GM23338 (cell line): ENCODE data around the gene OPN3. TPM values are rescaled to one million over a fixed set of nuclear protein-coding genes. Genes with fewer than 3 reads are reported as not detected.

Experiments used
- ATAC-seq: fragments of 200-7000 bp; cut with Tn5 transposase; 3 replicates; pipeline ENCODE4 v1.9.1; 2020
- DNase-seq: peaks from one replicate; pipeline ENCODE4 v3.0.0-alpha.2; 2015; ENCODE audit warnings: low spot score
- H2AFZ ChIP-seq: fragments of 200-600 bp; sonication (generic); 2 replicates; pipeline ENCODE4 v1.8.0; 2016; ENCODE audit warnings: antibody characterized with exemption, mild to moderate bottlenecking, moderate library complexity
- H3F3A ChIP-seq: fragments of 200-600 bp; sonication (generic); replicated peaks from 2 replicates; pipeline ENCODE4 v1.8.0; 2017; ENCODE audit warnings: antibody characterized with exemption, mixed run types, low read depth
- H3K27ac ChIP-seq: fragments of 200-600 bp; sonication (generic); 2 replicates; pipeline ENCODE4 v1.6.1; 2016; ENCODE audit warnings: low read depth
- H3K27me3 ChIP-seq: fragments of 200-600 bp; sonication (generic); 2 replicates; pipeline ENCODE4 v1.8.0; 2016; ENCODE audit warnings: mild to moderate bottlenecking, mixed run types, moderate library complexity; ENCODE audit not compliant: insufficient read depth
- H3K36me3 ChIP-seq: fragments of 200-600 bp; sonication (generic); 2 replicates; pipeline ENCODE4 v1.8.0; 2016; ENCODE audit warnings: mild to moderate bottlenecking; ENCODE audit not compliant: insufficient read depth
- H3K4me1 ChIP-seq: fragments of 200-600 bp; sonication (generic); 2 replicates; pipeline ENCODE4 v1.8.0; 2016; ENCODE audit warnings: mild to moderate bottlenecking, moderate library complexity; ENCODE audit not compliant: insufficient read depth
- H3K4me2 ChIP-seq: fragments of 200-600 bp; sonication (generic); 2 replicates; pipeline ENCODE4 v1.7.1; 2017; ENCODE audit warnings: mixed run types
- H3K4me3 ChIP-seq: fragments of 200-600 bp; sonication (generic); 2 replicates; pipeline ENCODE4 v1.6.1; 2016; ENCODE audit warnings: mixed run types
- H3K79me2 ChIP-seq: fragments of 200-600 bp; sonication (generic); replicated peaks from 2 replicates; pipeline ENCODE4 v1.8.0; 2017; ENCODE audit warnings: mild to moderate bottlenecking; ENCODE audit not compliant: insufficient read depth
- H3K9me2 ChIP-seq: fragments of 200-600 bp; sonication (generic); 2 replicates; pipeline ENCODE4 v1.8.0; 2017; ENCODE audit not compliant: insufficient read depth
- H4K20me1 ChIP-seq: fragments of 200-600 bp; sonication (generic); replicated peaks from 2 replicates; pipeline ENCODE4 v1.8.0; 2017; ENCODE audit warnings: mild to moderate bottlenecking; ENCODE audit not compliant: insufficient read depth
- H3K27ac Mint-ChIP-seq: 2 replicates; pipeline ENCODE4 v1.8.0; 2020; ENCODE audit warnings: inconsistent platforms, mild to moderate bottlenecking, moderate library complexity, mixed read lengths
- H3K27me3 Mint-ChIP-seq: 3 replicates; pipeline ENCODE4 v1.8.0; 2022; ENCODE audit warnings: low read depth, mild to moderate bottlenecking, moderate library complexity, mixed read lengths, inconsistent platforms; ENCODE audit not compliant: insufficient read depth, poor library complexity
- H3K36me3 Mint-ChIP-seq: 3 replicates; pipeline ENCODE4 v1.8.0; 2021; ENCODE audit warnings: low read depth, mild to moderate bottlenecking, inconsistent platforms, moderate library complexity, mixed read lengths
- H3K4me1 Mint-ChIP-seq: 3 replicates; pipeline ENCODE4 v1.8.0; 2020; ENCODE audit warnings: mild to moderate bottlenecking, inconsistent platforms, mixed read lengths
- H3K4me3 Mint-ChIP-seq: 3 replicates; pipeline ENCODE4 v1.8.0; 2021; ENCODE audit warnings: moderate library complexity, mild to moderate bottlenecking, inconsistent platforms, mixed read lengths
- H3K9me3 Mint-ChIP-seq: 3 replicates; pipeline ENCODE4 v1.8.0; 2020; ENCODE audit warnings: moderate library complexity, mild to moderate bottlenecking, inconsistent platforms, mixed read lengths
- CREB1 ChIP-seq: fragments of 250-450 bp; sonication (Bioruptor Pico); IDR thresholded peaks from 2 replicates; pipeline ENCODE4 v1.5.0; 2020; ENCODE audit warnings: low read depth, mild to moderate bottlenecking, moderate library complexity
- EZH2phosphoT487 ChIP-seq: fragments of 200-600 bp; sonication (generic); IDR thresholded peaks from one replicate; pipeline ENCODE4 v1.8.1; 2018; ENCODE audit warnings: antibody characterized with exemption; ENCODE audit not compliant: unreplicated experiment
- JUNB ChIP-seq: IDR thresholded peaks from one replicate; pipeline ENCODE4 v1.6.1; 2016; ENCODE audit warnings: antibody characterized with exemption; ENCODE audit not compliant: unreplicated experiment
- NANOG ChIP-seq: IDR thresholded peaks from 2 replicates; pipeline ENCODE4 v1.6.1; 2016; ENCODE audit warnings: antibody characterized with exemption, borderline replicate concordance
- POLR2AphosphoS5 ChIP-seq: IDR thresholded peaks from 2 replicates; pipeline ENCODE4 v1.6.1; 2016; ENCODE audit warnings: antibody characterized with exemption, low read depth
- STAT1 ChIP-seq: IDR thresholded peaks from one replicate; pipeline ENCODE4 v1.6.1; 2016; ENCODE audit warnings: antibody characterized with exemption; ENCODE audit not compliant: unreplicated experiment
- ZNF114 ChIP-seq: fragments of 250-450 bp; sonication (Bioruptor Pico); IDR thresholded peaks from 2 replicates; pipeline ENCODE4 v1.5.0; 2020; ENCODE audit warnings: mild to moderate bottlenecking, moderate library complexity
- ZNF331 ChIP-seq: fragments of 250-450 bp; sonication (Bioruptor Pico); IDR thresholded peaks from 2 replicates; pipeline ENCODE4 v1.5.0; 2020; ENCODE audit warnings: low read depth, mild to moderate bottlenecking, moderate library complexity
- ZNF462 ChIP-seq: fragments of 250-450 bp; sonication (Bioruptor Pico); IDR thresholded peaks from 2 replicates; pipeline ENCODE4 v1.5.0; 2020; ENCODE audit warnings: mild to moderate bottlenecking, moderate library complexity
- polyA plus RNA-seq: library from polyadenylated mRNA; unstranded; fragments of >200 nt; fragmentation: Nextera tagmentation; extraction: Ambion mirVana; gene quantifications from 2 replicates; pipeline ENCODE4 v1.2.1, GENCODE V29; 2016
- total RNA-seq: library from RNA; depleted of rRNA; stranded (reverse); fragments of >200 nt; shearing (Covaris generic); gene quantifications from 2 replicates; pipeline ENCODE4 v1.2.3, GENCODE V29; 2014
- TF ChIP-seq, protein P1 (sequence below): IDR thresholded peaks from 2 replicates; pipeline ENCODE4 v1.6.1; 2016; ENCODE audit warnings: antibody characterized with exemption
- TF ChIP-seq, protein P2 (sequence below): IDR thresholded peaks from one replicate; pipeline ENCODE4 v1.6.1; 2018; ENCODE audit warnings: antibody characterized with exemption; ENCODE audit not compliant: unreplicated experiment
- TF ChIP-seq, protein P3 (sequence below), 2 experiments: fragments of 200-600 bp in 1 of 2; sonication (generic) in 1 of 2; conservative IDR thresholded peaks; 2 replicates each; pipeline versions ENCODE4 v1.5.1 to v1.6.1; 2016 to 2017; ENCODE audit warnings: antibody characterized with exemption in 2 of 2, low read depth in 2 of 2, mild to moderate bottlenecking in 2 of 2, moderate library complexity in 1 of 2

Gene OPN3
- total and polyA plus RNA-seq, 2 experiments from 2014 or later, result 23.7 to 46.8 TPM

- no peaks in the 10 kb centered on the region for H3K27me3 Mint-ChIP-seq
- ATAC-seq (no peak), DNase-seq (no peak)
Observed at GRCh38 chr1:241592273-241592958, 47.8 kb downstream of the OPN3 start.

More at GRCh38 chr1:241592273-241592958, 47.8 kb downstream of the OPN3 start:
- Histone ChIP-seq H3K27me3 (no peaks in the 10 kb centered on the region), H3F3A (no peaks in the 10 kb centered on the region), H3K27ac (no peak overlapping the region), H3K4me2 (no peak overlapping the region), H4K20me1 (no peaks in the 10 kb centered on the region), H3K4me1 (no peaks in the 10 kb centered on the region), H3K4me3 (no peak overlapping the region), H3K9me2 (no peaks in the 10 kb centered on the region), H2AFZ (no peak overlapping the region), H3K79me2 (no peaks in the 10 kb centered on the region), H3K36me3 (no peaks in the 10 kb centered on the region)
- Mint-ChIP-seq H3K36me3 (no peaks in the 10 kb centered on the region), H3K27ac (no peak overlapping the region), H3K9me3 (no peaks in the 10 kb centered on the region), H3K4me1 (peaks cover 5% of the 10 kb centered on the region; the same call in 2 of the 3 replicates), H3K4me3 (no peak overlapping the region)
- TF ChIP-seq ZNF114 (no peak), EZH2phosphoT487 (no peak), STAT1 (no peak), CREB1 (CRISPR knock-in tag) (no peak), POLR2AphosphoS5 (no peak), ZNF331 (CRISPR knock-in tag) (no peak), ZNF462 (CRISPR knock-in tag) (no peak), JUNB (no peak), NANOG (no peak)
- TF ChIP-seq, protein P1, sequence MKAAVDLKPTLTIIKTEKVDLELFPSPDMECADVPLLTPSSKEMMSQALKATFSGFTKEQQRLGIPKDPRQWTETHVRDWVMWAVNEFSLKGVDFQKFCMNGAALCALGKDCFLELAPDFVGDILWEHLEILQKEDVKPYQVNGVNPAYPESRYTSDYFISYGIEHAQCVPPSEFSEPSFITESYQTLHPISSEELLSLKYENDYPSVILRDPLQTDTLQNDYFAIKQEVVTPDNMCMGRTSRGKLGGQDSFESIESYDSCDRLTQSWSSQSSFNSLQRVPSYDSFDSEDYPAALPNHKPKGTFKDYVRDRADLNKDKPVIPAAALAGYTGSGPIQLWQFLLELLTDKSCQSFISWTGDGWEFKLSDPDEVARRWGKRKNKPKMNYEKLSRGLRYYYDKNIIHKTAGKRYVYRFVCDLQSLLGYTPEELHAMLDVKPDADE, result no peak
- TF ChIP-seq, protein P2, sequence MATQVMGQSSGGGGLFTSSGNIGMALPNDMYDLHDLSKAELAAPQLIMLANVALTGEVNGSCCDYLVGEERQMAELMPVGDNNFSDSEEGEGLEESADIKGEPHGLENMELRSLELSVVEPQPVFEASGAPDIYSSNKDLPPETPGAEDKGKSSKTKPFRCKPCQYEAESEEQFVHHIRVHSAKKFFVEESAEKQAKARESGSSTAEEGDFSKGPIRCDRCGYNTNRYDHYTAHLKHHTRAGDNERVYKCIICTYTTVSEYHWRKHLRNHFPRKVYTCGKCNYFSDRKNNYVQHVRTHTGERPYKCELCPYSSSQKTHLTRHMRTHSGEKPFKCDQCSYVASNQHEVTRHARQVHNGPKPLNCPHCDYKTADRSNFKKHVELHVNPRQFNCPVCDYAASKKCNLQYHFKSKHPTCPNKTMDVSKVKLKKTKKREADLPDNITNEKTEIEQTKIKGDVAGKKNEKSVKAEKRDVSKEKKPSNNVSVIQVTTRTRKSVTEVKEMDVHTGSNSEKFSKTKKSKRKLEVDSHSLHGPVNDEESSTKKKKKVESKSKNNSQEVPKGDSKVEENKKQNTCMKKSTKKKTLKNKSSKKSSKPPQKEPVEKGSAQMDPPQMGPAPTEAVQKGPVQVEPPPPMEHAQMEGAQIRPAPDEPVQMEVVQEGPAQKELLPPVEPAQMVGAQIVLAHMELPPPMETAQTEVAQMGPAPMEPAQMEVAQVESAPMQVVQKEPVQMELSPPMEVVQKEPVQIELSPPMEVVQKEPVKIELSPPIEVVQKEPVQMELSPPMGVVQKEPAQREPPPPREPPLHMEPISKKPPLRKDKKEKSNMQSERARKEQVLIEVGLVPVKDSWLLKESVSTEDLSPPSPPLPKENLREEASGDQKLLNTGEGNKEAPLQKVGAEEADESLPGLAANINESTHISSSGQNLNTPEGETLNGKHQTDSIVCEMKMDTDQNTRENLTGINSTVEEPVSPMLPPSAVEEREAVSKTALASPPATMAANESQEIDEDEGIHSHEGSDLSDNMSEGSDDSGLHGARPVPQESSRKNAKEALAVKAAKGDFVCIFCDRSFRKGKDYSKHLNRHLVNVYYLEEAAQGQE, result no peak
- TF ChIP-seq, protein P3, sequence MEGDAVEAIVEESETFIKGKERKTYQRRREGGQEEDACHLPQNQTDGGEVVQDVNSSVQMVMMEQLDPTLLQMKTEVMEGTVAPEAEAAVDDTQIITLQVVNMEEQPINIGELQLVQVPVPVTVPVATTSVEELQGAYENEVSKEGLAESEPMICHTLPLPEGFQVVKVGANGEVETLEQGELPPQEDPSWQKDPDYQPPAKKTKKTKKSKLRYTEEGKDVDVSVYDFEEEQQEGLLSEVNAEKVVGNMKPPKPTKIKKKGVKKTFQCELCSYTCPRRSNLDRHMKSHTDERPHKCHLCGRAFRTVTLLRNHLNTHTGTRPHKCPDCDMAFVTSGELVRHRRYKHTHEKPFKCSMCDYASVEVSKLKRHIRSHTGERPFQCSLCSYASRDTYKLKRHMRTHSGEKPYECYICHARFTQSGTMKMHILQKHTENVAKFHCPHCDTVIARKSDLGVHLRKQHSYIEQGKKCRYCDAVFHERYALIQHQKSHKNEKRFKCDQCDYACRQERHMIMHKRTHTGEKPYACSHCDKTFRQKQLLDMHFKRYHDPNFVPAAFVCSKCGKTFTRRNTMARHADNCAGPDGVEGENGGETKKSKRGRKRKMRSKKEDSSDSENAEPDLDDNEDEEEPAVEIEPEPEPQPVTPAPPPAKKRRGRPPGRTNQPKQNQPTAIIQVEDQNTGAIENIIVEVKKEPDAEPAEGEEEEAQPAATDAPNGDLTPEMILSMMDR (conservative IDR thresholded peaks at IDR 0.05; ENCODE audit: low read depth in 2 of 2), result no peak
